ENCODE results near the gene ZNF32.
"Not testable (repeated sequence)": the region's sequence is repeated elsewhere in the genome, so short reads cannot be mapped to it uniquely, and the experiment has no call there.

The ZNF32 gene

GRCh38 chr10:43623351-43623750, 25.3 kb downstream of the ZNF32 start:
- DNase-seq, result no peak

GRCh38 chr10:43622038-43622437, 26.6 kb downstream of the ZNF32 start:
- no peak for DNase-seq

- DNase-seq, result no peak
These were observed 29.3 kb downstream of the ZNF32 start for GRCh38 chr10:43619368-43619767.

GRCh38 chr10:43616697-43617370, 31.8 kb downstream of the ZNF32 start:
- DNase-seq, result no peak

- DNase-seq, result no peak
These were observed 38.0 kb downstream of the ZNF32 start for GRCh38 chr10:43610636-43611035.

GRCh38 chr10:43607199-43607573, 41.5 kb downstream of the ZNF32 start:
- no peak for DNase-seq

GRCh38 chr10:43606323-43607198, 42.1 kb downstream of the ZNF32 start, which contains the start of gene ZNF485:
Gene ZNF485 (plus strand): TSS chr10:43606438. CDS start chr10:43607051, 613 bp downstream.
- DNase-seq, result peak; percentile 70

- DNase-seq, result no peak
These were observed 42.8 kb downstream of the ZNF32 start for GRCh38 chr10:43605850-43606322.

- DNase-seq, result not testable (repeated sequence)
These were observed 47.1 kb downstream of the ZNF32 start for GRCh38 chr10:43601576-43601975.

GRCh38 chr10:43599333-43599732, 49.3 kb downstream of the ZNF32 start:
- DNase-seq, result no peak

GRCh38 chr10:43598446-43598845, 50.2 kb downstream of the ZNF32 start:
- DNase-seq, result no peak

GRCh38 chr10:43596546-43596945, 52.1 kb downstream of the ZNF32 start:
- DNase-seq, result no peak

- DNase-seq, result no peak
These were observed 52.9 kb downstream of the ZNF32 start for GRCh38 chr10:43595739-43596298.

GRCh38 chr10:43594944-43595589, 53.6 kb downstream of the ZNF32 start:
- DNase-seq, result no peak

Measured in stimulated activated CD4-positive, alpha-beta T cell treated with anti-CD3 and anti-CD28 coated beads, Interleukin-12 subunit alpha, Interleukin-12 subunit beta, amount 100 ng/mL, for 4 hours (primary cell).